K562 (cell line): ENCODE measurements around the gene FAM217B. TPM values are rescaled to one million over a fixed set of nuclear protein-coding genes. Genes with fewer than 3 reads are reported as not detected.

Source experiments
- ATAC-seq: fragments of 200-7000 bp; cut with Tn5 transposase; 3 replicates; pipeline ENCODE4 v1.9.1; 2020; ENCODE audit warnings: moderate library complexity
- BruUV-seq: library from RNA; stranded (reverse); fragments of 400-500 nt; replicated peaks from 2 replicates; lab custom pipeline; 2021; lab: Mats Ljungman, UMichigan
- CTCF ChIA-PET: fragments of 300-600 bp; formaldehyde crosslinking; extraction: SDS; loops from one replicate; lab custom pipeline; 2021; ENCODE audit warnings: low intra/inter-chr PET ratio; lab: Yijun Ruan, JAX
- POLR2A ChIA-PET: fragments of 300-600, 350-650 bp; sonication (Branson Sonifier 250); formaldehyde crosslinking; extraction: SDS; loops from one replicate; lab custom pipeline; 2021; ENCODE audit warnings: antibody characterized with exemption, inconsistent platforms; lab: Yijun Ruan, JAX
- DNase-seq, 4 experiments: peaks; one replicate each; pipeline versions ENCODE4 v3.0.0 to v3.0.0-alpha.2; 2011 to 2018; ENCODE audit warnings: low spot score in 3 of 4, mixed read lengths in 3 of 4; ENCODE audit errors: extremely low read depth in 1 of 4
- FAIRE-seq: peaks from 2 replicates; lab custom pipeline; 2011; peaks lifted over from hg19 to GRCh38; lab: Jason Lieb, UNC
- H2AFZ ChIP-seq: 2 replicates; pipeline ENCODE4 v1.6.0; 2011; ENCODE audit warnings: low read depth, low read length, control low read depth, inconsistent platforms
- H3K27ac ChIP-seq: fragments of 200-600 bp; 3 replicates; pipeline ENCODE4 v1.8.0; 2011; ENCODE audit warnings: low read depth, mild to moderate bottlenecking, control low read depth, inconsistent platforms, low read length, moderate library complexity, mixed read lengths; ENCODE audit errors: extremely low read depth
- H3K27me3 ChIP-seq, 2 experiments: fragments of 300-600 bp in 1 of 2; 2 replicates in 1 of 2; 3 replicates in 1 of 2; pipeline versions ENCODE4 v1.6.0 to v1.8.0; 2011; ENCODE audit warnings: inconsistent platforms in 2 of 2, low read length in 2 of 2, mild to moderate bottlenecking in 1 of 2, mixed read lengths in 1 of 2, moderate library complexity in 1 of 2; ENCODE audit not compliant: control insufficient read depth in 2 of 2, insufficient read depth in 2 of 2
- H3K36me3 ChIP-seq: fragments of 300-600 bp; 3 replicates; pipeline ENCODE4 v1.8.0; 2011; ENCODE audit warnings: mild to moderate bottlenecking, low read length, inconsistent platforms; ENCODE audit not compliant: control insufficient read depth, insufficient read depth
- H3K4me1 ChIP-seq, 2 experiments: fragments of 200-600 bp in 1 of 2; replicated peaks in 1 of 2; 2 replicates in 1 of 2; 3 replicates in 1 of 2; pipeline versions ENCODE4 v1.5.1 to v1.8.0; 2011; ENCODE audit warnings: inconsistent platforms in 2 of 2, low read length in 2 of 2, mild to moderate bottlenecking in 1 of 2, mixed read lengths in 1 of 2, moderate library complexity in 1 of 2; ENCODE audit not compliant: control insufficient read depth in 2 of 2, insufficient read depth in 2 of 2
- H3K4me2 ChIP-seq: 2 replicates; pipeline ENCODE4 v1.6.1; 2011; ENCODE audit warnings: low read length, control low read depth, inconsistent platforms, mixed read lengths; ENCODE audit not compliant: insufficient read depth
- H3K4me3 ChIP-seq: fragments of 200-600 bp; sonication (generic), shearing (Covaris generic); 2 replicates; pipeline ENCODE4 v1.5.1; 2016; ENCODE audit warnings: control low read depth, inconsistent platforms
- H3K79me2 ChIP-seq: fragments of 200-600 bp; 3 replicates; pipeline ENCODE4 v1.8.0; 2011; ENCODE audit warnings: low read length, inconsistent platforms; ENCODE audit not compliant: control insufficient read depth, insufficient read depth
- H3K9ac ChIP-seq, 2 experiments: 2 replicates each; pipeline versions ENCODE4 v1.6.0 to v1.6.1; 2011; ENCODE audit warnings: low read depth in 2 of 2, low read length in 2 of 2, control low read depth in 1 of 2, inconsistent platforms in 1 of 2, mild to moderate bottlenecking in 1 of 2, mixed read lengths in 1 of 2; ENCODE audit not compliant: insufficient read depth in 1 of 2
- H3K9me1 ChIP-seq: one replicate; pipeline ENCODE4 v1.6.0; 2011; ENCODE audit warnings: inconsistent platforms, mild to moderate bottlenecking, low read length, moderate library complexity; ENCODE audit not compliant: control insufficient read depth, insufficient read depth
- H3K9me3 ChIP-seq: replicated peaks from 2 replicates; pipeline ENCODE4 v1.5.1; 2011; ENCODE audit warnings: low read depth, low read length, inconsistent platforms; ENCODE audit not compliant: control insufficient read depth, insufficient read depth
- H4K20me1 ChIP-seq: replicated peaks from 2 replicates; pipeline ENCODE4 v1.6.1; 2011; ENCODE audit warnings: low read length, inconsistent platforms, mixed read lengths; ENCODE audit not compliant: control insufficient read depth, insufficient read depth
- KLF1 ChIP-seq: fragments of 450-650 bp; IDR thresholded peaks from 2 replicates; pipeline ENCODE4 v1.6.1; 2016; ENCODE audit warnings: missing genetic modification characterization, missing compliant biosample characterization
- PKNOX1 ChIP-seq: fragments of 450-650 bp; IDR thresholded peaks from 2 replicates; pipeline ENCODE4 v1.6.1; 2016
- SFPQ ChIP-seq: fragments of 200-400 bp; formaldehyde crosslinking; IDR thresholded peaks from 2 replicates; pipeline ENCODE4 v1.6.1; 2017; ENCODE audit warnings: mild to moderate bottlenecking, low read depth, low read length, moderate library complexity
- TEAD1 ChIP-seq, 2 experiments: fragments of 450-650 bp in 1 of 2; sonication (generic) in 1 of 2; formaldehyde crosslinking; IDR thresholded peaks; 2 replicates each; pipeline versions ENCODE4 v1.4.0 to v1.8.0; 2020 to 2022; ENCODE audit warnings: mild to moderate bottlenecking in 2 of 2, missing genetic modification reagents in 1 of 2
- WGBS: fragments of 100-300 bp; shearing (Covaris generic); methylation state at CpG from one replicate; pipeline ENCODE4 v1.1.6; 2016; ENCODE audit warnings: low coverage, mixed read lengths; ENCODE audit not compliant: insufficient coverage; ENCODE audit errors: missing lambda C conversion rate; 5-methylcytosine and 5-hydroxymethylcytosine counted together
- in situ Hi-C: fragments of 300-500 bp; cut with MboI; formaldehyde crosslinking; loops from 4 replicates; pipeline ENCODE4 v1.15.0; 2018; ENCODE audit warnings: inconsistent platforms, mixed read lengths
- intact Hi-C: fragments of 100-400 bp; cut with micrococcal nuclease; formaldehyde crosslinking; loops from 2 replicates; pipeline ENCODE4 v1.14.2; 2022
- polyA plus RNA-seq, 8 experiments: library from polyadenylated mRNA; depleted of rRNA in 4 of 8; stranded (reverse) in 5 of 8; unstranded in 3 of 8; fragments of >200 nt; fragmentation: Nextera tagmentation in 2 of 8; fragmentation: Illumina TruSeq in 1 of 8; extraction: Ambion mirVana in 2 of 8; extraction: Trizol in 1 of 8; gene quantifications; 2 replicates each; pipeline versions ENCODE4 v1.2.1 to v1.2.3, GENCODE V29; 2011 to 2014; ENCODE audit warnings: inconsistent platforms in 1 of 8, missing spikeins in 1 of 8
- total RNA-seq, 7 experiments: library from RNA; depleted of rRNA in 6 of 7; stranded (reverse); fragments of >200 nt in 6 of 7; fragmentation: Illumina TruSeq in 2 of 7; extraction: Trizol in 2 of 7; gene quantifications; 2 replicates each; pipeline versions ENCODE4 v1.2.1 to v1.2.3, GENCODE V29; 2011 to 2021; ENCODE audit warnings: low replicate concordance in 1 of 7
- TF ChIP-seq, protein P1 (sequence below), 2 experiments: IDR thresholded peaks in 1 of 2; conservative IDR thresholded peaks in 1 of 2; 2 replicates each; pipeline ENCODE4 v1.6.1; 2016; ENCODE audit warnings: low read depth in 2 of 2, mild to moderate bottlenecking in 1 of 2, missing compliant biosample characterization in 1 of 2, missing genetic modification characterization in 1 of 2, moderate library complexity in 1 of 2

The FAM217B gene
- total and polyA plus RNA-seq, 9 of the 15 experiments (the other 6 are each of a cell fraction or from before 2014, with no cell fraction given): 4.8 to 11.4 (median 6.9) TPM

DNA sequence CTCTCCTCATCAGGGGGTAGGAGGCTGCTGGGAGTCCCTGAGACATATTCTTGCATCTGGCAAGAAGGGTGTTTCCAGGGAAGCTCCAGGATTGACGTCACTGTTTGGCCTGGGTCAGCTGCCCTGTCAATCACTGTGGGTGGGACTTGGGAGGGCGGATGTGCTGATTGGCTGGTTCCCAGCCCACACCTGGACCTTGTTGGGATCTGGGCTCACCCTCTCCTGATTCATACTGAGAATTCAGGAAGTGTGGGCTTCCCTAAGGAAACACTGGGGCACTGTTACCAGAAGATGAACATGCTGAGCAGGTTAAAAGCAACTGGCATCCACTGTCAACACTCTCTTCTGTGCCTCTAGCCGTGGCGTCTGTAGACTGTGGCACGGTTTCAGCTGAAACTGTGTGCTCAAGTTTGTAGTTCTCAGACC, 54.5 kb downstream of the FAM217B start:
- H3K27me3 ChIP-seq: peaks cover 0 to 2% of the 10 kb centered on the region in 2 experiments; a peak in 3 of 5 replicates
- H3K9ac ChIP-seq: no peak overlapping the region
- DNase-seq (peak; percentile 16 to 48 (median 38)), ATAC-seq (peak; percentile 51; the same call in 1 of the 3 replicates)
- H3K79me2 ChIP-seq: no peaks in the 10 kb centered on the region
- no peaks in the 10 kb centered on the region for H3K9me1 ChIP-seq
- intact Hi-C loops (no loop called here), in situ Hi-C loops (no loop called here)
- no peaks in the 10 kb centered on the region for H3K9me3 ChIP-seq
- TF ChIP-seq TEAD1 (CRISPR knock-in tag; IDR thresholded peaks at IDR 0.05) (no peak), KLF1 (tag) (no peak), PKNOX1 (peak; percentile 94), SFPQ (no peak)
- TF ChIP-seq, protein P1, sequence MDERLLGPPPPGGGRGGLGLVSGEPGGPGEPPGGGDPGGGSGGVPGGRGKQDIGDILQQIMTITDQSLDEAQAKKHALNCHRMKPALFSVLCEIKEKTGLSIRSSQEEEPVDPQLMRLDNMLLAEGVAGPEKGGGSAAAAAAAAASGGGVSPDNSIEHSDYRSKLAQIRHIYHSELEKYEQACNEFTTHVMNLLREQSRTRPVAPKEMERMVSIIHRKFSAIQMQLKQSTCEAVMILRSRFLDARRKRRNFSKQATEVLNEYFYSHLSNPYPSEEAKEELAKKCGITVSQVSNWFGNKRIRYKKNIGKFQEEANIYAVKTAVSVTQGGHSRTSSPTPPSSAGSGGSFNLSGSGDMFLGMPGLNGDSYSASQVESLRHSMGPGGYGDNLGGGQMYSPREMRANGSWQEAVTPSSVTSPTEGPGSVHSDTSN (CRISPR knock-in tag; IDR thresholded peaks at IDR 0.05; ENCODE audit: low read depth): 0 out of 2 replicates have a peak, but pooled peaks have one; percentile 21
- TF ChIP-seq, protein P1 (tag; conservative IDR thresholded peaks at IDR 0.05; ENCODE audit: low read depth): peak; percentile 68
- TF ChIP-seq, all 486 proteins: peak for 2
- Histone ChIP-seq H3K36me3 (no peaks in the 10 kb centered on the region), H2AFZ (no peak overlapping the region), H3K4me1 (no peaks in the 10 kb centered on the region), H3K4me3 (no peak overlapping the region), H3K4me2 (no peak overlapping the region), H4K20me1 (no peaks in the 10 kb centered on the region), H3K27ac (no peak overlapping the region)
- no peak for FAIRE-seq
- ChIA-PET CTCF (no interaction called here), POLR2A (interaction anchor here (0.6 kb wide), 1 partner anchor 15 kb away, joined by 3 read pairs; no protein-coding TSS in a partner anchor)
- 1% methylated on average over 5 of the region's 5 CpGs for WGBS
- no TSS peak for BruUV-seq
